ENCODE measurements around the gene RAB29.

RAB29 gene

DNA sequence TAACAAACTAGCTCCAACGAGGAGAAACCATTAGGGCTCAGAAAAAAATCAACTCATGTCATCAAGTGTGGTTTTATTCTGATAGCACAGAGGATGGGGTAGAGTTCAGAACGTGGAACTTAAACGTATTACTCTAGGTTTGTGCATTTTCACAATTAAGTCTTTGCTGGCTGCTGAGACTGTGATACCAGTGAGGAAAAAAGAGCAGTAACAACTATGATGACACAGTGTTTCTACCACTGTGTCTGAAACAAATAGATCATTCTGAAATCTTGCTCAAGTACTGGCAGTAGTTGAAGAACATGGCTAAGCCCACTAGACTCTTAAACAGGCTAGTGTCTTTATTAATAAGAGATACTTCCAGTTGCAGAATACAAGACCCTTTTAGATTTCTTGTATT is 56.3 kb downstream of the RAB29 start:
- no peak for DNase-seq

Data from NCI-H2107 (cell line).